HG03439 (cell line): ENCODE results near the gene PNPLA8.

Experiments used
- ATAC-seq: cut with Tn5 transposase; IDR thresholded peaks from one replicate; pipeline ENCODE4 v1.9.1; 2021; ENCODE audit warnings: mild to moderate bottlenecking, moderate library complexity; ENCODE audit not compliant: unreplicated experiment

Gene PNPLA8

GRCh38 chr7:108449521-108449920 lies 76.4 kb downstream of the PNPLA8 start:
- no peak for ATAC-seq

DNA sequence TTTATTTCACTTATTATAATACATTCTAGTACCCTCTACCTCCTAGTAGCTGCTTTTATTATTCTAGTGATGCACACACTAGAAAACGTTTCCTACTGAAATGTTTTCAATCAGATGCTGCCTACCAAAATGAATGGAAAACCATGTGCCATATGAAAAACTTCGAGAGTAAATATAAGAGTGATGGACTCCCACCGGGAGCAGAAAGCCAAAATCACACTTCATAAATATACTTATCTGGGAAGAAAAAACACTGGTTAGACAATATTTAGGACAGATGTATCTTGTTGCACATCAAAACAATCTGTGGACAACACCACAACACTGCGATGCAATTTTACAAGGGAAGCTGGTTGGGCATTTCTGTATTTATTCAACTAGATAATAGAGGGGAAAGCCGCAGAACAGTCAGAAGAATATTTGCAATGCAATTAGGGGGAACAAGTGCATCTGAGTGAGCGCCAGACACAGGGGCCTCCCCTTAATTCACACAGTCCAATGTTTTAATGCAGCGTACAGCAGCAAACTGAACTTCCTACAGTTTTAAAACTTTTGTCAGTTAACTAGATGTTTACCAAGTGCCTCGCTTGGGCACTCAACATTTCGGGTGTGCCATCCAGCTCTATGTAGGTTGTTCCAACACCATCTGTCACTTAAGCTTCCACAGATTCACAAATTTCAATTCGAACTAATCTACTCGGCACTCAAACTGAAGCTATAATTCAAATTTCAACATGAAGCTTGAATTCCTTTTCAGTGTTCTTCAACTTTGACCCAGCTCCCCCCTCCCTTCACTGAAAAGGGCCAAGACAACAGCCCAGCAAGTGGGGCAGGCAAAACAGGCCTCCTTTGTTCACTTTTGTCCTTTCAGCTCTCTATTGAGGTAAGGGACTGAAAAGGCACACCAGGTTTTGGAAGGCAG lies 77.1 kb downstream of the PNPLA8 start:
- no peak for ATAC-seq

DNA sequence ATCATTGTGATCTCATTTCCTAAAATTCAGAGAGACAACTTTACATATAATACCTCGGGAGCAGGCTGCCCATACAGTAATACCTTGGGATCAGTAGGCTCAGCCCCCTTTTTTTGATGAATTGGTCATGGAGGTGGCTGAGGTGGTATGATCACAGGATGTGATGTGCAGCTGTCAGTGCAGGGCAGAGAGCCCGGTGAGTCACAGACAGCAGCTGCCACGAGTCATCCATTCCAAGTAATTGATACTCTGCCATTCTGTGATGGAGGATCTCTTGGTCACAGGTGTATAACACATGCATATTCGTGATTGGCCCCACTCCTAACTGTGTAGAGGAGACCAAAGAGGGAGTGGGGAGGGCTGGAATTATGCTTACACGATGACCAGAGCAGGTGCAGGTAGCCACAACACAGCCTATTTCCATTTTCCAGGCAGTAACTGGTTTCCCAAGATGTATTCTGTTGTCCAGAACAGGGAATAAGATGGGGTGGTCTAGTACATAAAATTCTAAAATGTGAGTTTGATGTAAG lies 83.8 kb downstream of the PNPLA8 start:
- no peak for ATAC-seq

DNA sequence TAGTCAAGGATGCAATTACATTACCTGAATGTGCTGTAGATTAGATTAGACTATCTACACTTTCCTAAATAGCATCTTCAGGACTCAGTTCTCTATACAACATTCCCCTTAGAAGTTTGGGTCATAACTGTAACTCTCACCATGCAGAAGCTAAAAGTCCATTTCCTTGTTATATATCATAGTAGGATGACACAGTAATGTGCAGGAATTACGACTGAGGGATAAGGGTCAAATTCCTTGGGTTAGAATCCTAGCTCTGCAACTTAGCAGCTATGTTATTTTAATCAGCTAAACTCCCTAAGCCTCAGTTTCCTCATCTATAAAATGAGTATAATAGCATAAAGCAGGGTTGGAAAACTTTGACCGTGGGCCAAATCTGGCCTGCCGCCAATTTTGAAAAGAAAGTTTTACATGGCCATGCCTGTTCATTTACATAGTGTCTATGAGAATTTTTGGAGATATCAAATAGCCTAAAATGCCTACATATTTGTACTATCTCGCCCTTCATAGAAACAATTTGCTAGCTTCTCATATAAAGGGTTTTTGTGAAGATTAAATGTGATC lies 84.5 kb downstream of the PNPLA8 start:
- ATAC-seq = no peak

GRCh38 chr7:108440613-108441012 lies 85.3 kb downstream of the PNPLA8 start:
- ATAC-seq = no peak

- no peak for ATAC-seq
Measured at GRCh38 chr7:108436906-108437305, 89.0 kb downstream of the PNPLA8 start.

DNA sequence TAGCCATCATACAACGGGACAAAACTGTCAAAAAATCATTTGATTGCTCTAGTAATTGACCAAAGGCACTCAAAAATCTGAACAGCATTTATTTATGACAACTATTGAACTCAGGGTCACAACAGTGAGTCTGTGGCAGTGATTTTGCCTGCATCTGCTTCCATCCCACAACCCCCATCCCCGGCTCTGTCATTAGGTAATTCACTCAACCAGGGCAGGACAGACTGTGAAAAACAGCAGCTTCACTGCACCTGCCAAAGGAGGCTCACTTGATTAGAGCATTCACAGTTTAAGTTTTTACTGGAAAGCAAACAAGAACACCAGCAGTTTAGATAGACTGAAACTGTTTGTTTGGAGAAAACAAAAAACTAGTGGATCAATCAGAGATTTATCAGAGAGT lies 91.9 kb downstream of the PNPLA8 start:
- no peak for ATAC-seq

DNA sequence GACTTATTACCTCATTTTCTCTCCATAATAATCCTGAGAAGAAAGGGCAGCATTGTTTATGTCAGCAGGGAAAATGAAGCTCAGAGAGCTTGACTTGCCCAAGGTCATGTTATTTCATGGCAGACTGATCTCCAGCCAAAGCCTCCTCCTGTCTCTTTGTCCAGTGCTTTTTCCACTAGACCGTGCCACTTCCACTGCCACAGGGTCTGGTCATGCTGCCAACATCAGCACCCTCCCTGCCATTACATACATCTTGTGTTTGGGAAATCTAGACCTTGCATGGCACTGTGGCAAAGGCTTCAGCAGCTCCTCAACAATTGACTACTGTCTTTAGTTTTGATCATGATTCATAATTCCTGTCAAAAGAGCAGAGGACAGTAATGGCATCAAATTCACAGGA lies 94.8 kb downstream of the PNPLA8 start:
- ATAC-seq = no peak

DNA sequence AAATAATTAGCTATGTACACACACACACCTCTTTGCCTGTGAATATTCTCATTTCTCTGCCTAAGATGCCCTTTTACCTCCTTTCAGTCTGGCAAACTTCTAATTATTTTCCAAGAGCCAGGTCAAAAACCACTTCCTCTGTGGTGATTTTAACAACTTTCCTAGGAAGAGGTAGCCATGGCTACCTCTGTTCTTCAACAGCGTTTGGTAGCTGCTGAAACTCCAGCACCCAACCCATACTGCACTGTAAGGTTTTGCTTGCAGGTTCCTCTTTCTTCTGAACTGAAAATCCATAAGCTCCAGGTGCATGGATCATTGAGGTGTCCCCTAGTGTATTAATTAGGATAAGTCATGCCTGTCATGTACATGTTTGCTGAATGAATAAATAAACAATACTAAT lies 95.3 kb downstream of the PNPLA8 start:
- no peak for ATAC-seq

GRCh38 chr7:108427766-108428165 lies 98.2 kb downstream of the PNPLA8 start:
- no peak for ATAC-seq

- no peak for ATAC-seq
Measured at GRCh38 chr7:108425714-108426275, 100.1 kb downstream of the PNPLA8 start.

- ATAC-seq = no peak
Measured at GRCh38 chr7:108424013-108424412, 101.9 kb downstream of the PNPLA8 start.

DNA sequence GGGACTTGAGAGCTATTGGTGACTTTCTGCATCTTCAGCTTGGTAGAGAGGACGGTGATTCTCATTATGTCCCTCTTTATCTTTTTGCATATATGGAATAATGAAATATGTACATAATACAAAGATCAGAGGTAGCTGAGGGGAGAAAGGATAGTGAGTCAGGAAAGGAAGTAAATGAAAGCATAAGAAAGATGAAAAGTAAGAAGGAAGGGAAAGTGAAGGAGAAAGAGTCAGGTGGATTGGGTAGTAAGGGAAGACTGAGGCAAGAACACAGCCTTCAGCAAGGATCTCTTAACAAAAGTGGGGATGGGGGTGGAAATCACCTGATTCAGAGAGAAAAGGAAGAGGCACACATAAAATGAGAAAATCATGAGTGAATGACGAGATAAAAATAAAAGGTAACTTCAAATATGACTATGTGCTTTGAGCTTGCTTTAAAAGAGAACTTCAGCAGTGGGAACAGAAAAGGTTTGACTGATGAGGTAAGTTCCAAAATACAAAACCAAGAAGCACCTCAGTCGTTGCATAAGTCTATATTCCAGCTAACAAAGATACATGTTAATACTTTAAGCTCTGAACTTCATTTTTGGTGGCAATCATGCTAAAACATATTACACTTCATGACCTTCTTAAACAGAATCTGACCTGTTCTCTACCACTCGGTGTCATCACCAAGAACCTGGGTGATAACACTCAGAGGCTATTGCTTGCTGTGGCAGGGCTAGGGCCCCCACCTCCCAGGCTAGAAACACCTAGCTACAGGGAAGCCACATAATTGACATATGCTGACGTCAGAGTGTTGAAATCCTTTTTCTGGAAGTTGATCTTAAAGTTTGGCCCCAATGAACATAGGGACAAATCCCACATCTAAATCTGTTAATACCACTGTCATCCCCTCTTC lies 102.6 kb downstream of the PNPLA8 start:
- no peak for ATAC-seq

DNA sequence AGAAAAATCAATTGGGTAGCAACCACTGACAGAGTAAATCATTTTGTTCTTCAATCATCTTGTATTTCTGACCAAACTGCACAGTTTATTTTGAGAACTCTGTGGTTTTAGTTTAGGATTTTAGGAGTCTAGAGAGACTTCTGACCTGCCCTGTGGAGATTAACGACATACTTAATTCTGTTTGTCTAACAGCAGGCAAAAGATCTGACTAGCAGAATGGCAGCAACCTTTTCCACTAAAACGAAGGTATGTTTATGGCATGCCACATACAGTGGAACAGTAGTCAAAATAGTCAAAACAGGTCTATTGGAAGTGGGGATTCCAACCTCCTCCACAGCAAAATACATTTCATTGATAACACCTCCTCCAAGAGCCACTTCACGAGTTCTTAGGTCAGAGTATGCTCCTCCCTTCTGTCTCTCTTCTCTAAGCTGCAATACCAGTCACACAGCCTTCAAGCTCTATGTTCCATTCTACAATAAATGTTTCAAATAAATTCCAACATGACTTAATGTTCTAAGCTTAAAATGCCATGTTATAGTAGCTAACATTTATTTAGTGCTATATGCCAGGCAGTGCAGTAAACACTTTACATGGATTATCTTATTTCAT lies 104.1 kb downstream of the PNPLA8 start:
- no peak for ATAC-seq
